Stimulated activated CD8-positive, alpha-beta memory T cell treated with anti-CD3 and anti-CD28 coated beads, Interleukin-12 subunit alpha, Interleukin-12 subunit beta, amount 100 ng/mL, for 4 hours (primary cell): ENCODE measurements around the gene PSPN.
"Not testable (repeated sequence)": the region's sequence is repeated elsewhere in the genome, so short reads cannot be mapped to it uniquely, and the experiment has no call there.

ENCODE experiments used
- DNase-seq: peaks from one replicate; pipeline ENCODE4 v3.0.0-alpha.2; 2020; ENCODE audit warnings: low read depth

PSPN gene

DNA sequence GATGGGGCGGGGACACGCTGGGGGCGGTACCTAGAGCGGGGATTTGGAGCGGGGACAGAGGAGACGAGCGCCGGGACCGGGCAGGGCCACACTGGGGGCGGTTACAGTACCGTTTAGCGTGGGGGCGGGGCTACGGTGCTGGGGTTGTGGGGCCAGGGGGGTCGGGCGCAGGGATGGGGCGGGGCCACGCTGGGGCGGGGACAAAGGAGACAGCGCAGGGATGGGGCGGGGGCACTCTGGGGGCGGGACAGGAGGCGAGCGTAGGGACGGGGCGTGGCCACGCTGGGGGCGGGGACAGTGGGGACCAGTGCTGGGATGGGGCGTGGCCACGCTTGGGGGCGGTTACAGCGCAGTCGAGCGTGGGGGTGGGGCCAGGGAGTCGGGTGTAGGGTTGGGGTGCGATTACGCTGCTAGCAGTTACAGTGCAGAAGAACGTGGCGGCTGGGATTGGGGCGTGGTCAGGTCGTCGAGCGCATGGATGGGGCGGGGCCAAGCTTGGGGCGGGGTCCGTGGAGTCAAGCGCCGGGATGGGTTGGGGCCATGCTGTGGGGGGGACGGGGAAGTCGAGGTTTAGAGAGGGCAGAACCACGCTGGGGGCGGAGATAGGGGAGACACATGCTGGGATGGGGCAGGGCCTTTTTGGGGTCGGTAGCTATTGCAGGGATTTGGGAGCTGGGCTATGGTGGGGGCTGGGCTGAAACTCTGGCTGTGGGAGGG is 2.5 kb downstream of the PSPN start:
- DNase-seq: peak; percentile 93

- DNase-seq: peak; percentile 85
Observed at GRCh38 chr19:6372594-6373095, 3.1 kb downstream of the PSPN start, which contains the start of gene ALKBH7. ALKBH7 (plus strand) TSS chr19:6372794; CDS start chr19:6372821, 27 bp downstream.

DNA sequence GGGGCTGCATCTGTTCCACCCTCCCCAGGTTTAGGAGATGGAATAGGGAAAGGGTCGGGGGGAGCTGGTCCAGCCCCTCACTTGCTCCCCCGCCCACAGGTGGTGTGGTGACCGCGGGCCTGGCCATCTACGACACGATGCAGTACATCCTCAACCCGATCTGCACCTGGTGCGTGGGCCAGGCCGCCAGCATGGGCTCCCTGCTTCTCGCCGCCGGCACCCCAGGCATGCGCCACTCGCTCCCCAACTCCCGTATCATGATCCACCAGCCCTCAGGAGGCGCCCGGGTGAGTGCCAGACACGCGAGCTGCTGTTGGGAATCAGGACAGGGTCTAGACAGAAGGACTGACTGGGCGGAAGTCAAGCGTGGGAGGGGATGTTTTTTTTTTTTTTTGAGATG is 11.4 kb downstream of the PSPN start:
- DNase-seq: no peak

- DNase-seq: no peak
Observed at GRCh38 chr19:6362351-6362801, 13.4 kb downstream of the PSPN start.

GRCh38 chr19:6362027-6362350 is 13.7 kb downstream of the PSPN start:
- no peak for DNase-seq

DNA sequence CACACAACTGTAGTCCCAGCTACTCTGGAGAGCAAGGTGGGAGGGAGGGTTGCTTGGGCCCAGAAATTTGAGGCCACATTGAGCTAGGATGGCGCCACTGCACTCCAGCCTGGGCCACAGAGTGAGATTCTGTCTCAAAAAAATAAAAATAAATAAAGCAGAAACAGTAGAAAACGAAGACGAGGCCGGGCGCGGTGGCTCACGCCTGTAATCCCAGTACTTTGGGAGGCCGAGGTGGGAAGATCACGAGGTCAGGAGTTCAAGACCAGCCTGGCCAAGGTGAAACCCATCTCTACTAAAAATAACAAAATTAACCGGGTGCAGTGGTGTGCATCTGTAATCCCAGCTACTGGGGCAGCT is 14.9 kb downstream of the PSPN start:
- DNase-seq: not testable (repeated sequence)

- DNase-seq: not testable (repeated sequence)
Observed at GRCh38 chr19:6360445-6360844, 15.3 kb downstream of the PSPN start.

DNA sequence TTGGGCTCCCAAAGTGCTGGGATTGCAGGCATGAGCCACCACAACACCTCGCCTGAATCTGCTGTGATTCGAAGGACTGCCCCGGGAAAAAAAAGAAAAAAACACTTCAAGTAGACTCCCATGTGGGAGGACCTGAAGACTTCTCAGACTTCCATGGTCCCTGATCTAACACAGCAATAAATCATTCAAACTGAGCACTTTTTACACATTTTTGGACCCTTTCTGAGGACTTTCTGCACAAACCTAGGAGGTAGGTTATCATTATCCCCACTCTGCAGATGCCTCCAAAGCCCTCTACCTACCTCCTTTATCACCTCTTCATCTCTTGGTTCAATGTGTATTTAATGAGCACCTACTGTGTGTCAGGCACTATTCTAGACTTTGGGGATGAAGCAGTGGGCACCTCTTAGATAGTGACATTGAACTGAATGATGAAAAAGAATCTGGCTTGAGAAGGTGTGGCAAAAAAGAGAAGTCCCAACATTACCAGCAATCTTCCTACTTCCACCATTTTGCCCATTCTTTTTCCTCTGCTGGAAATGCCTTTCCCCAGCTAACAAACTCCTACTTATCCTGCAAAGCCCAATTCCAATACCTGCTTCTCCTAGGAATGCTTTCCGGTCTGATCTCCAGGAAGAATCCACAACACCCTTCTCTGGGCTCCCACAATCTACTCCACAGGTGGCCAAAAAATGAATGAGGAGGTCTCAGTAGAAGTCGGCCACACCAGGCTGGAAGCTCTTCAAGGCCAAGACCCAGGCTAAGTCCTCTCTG is 16.0 kb downstream of the PSPN start:
- DNase-seq: no peak

DNA sequence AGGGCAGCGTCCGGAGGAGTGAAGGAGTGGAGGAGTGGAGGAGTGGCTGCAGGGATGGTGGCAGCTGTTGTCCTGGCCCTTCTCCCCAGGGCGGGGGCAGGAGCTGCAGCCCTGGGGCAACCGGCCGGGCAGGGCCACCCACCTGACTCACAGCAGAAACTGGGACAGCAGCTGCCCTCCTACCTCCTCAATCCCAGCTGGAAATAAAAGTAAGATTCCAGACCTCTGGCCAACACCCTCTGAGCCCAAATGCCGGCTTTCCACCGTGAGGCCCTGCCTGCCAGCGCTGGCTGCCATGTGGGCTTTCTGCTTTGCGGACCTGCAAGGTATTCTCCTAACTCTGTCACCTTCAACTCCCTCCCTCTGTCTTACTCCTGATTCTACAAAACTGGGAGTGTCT is 17.7 kb downstream of the PSPN start:
- DNase-seq: no peak

GRCh38 chr19:6357174-6357573 is 18.6 kb downstream of the PSPN start:
- DNase-seq: no peak

GRCh38 chr19:6355321-6356040 is 20.3 kb downstream of the PSPN start:
- DNase-seq: not testable (repeated sequence)

DNA sequence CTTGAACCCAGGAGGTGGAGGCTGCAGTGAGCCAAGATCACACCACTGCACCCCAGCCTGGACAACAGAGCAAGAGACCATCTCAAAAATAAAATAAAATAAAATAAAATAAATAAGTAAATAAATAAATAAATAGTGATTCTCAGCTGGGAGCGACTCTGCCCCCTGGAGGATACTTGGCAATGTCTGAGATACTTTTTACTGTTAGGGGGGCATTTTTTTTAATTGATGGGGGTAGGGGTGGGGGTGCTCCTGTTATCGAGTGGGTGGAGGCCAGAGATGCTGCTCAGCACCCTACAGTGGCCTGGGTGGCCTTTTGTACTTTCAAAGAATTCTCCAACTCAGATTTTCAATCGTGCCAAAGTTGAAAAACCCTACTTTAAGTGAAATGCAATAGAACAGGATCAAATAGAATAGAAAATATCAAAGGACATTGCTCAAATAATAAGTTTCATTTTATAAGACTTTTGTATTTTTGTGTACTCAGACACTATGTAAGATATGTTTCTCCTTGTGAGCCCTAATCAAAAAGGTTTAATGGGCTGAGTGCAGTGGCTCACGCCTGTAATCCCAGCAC is 21.5 kb downstream of the PSPN start:
- DNase-seq: no peak

DNA sequence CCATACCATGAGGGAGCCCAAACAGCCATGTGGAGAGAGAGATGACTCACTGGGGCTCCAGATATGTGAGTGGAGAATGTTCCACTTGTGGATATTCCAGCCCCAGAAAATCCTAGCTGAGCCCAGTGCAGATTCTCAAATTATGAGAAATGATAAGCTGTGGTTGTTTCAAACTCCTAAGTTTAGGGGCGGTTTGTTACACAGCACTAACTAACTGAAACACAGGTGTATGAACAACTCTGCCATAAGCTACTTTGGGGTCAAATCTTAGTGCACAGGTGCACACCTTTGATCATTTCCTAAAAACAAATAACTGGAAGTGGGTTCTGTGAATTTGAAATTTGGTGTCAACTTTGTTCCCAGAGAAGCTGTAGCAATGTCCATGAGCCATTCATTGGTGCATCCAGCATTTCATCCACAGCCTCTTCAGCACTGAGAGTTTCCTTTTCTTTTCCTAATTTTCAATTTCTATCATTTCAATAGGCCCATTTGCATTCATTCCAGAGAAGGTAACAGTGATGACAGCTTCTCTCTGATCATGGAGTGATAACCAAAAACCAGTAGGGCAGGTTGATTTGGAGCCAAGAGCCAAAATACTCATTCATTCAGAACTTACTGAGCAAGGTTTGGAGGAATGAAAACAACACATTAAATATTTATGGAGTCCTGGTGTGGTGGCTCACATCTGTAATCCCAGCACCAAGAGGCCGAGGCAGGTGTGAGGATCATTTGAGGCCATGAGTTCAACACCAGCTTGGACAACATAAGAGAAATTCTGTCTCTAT is 23.2 kb downstream of the PSPN start:
- DNase-seq: no peak

DNA sequence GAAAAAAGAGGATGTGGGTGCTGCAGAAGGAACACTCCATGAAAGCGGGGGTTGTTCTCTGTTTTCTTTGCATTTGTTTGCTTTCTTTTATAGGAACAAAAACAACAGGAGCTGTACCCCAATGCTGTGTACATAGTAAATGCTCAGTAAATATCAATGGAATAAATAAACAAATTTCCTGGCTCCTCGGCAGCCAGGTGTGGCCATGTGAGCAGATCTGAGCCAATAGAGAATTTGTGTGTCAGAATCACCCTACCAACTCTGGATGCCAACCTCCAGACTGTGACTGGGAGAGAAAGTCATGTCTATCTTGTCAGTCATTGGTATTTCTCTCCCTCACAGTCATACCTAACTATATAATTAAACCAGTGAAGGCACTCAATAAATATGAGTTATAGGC is 25.0 kb downstream of the PSPN start:
- DNase-seq: no peak

GRCh38 chr19:6349271-6349670 is 26.5 kb downstream of the PSPN start:
- DNase-seq: not testable (repeated sequence)

GRCh38 chr19:6343462-6343861 is 32.3 kb downstream of the PSPN start:
- DNase-seq: no peak

GRCh38 chr19:6340493-6341201 is 35.1 kb downstream of the PSPN start:
- DNase-seq: no peak

- DNase-seq: no peak
Observed at GRCh38 chr19:6334490-6335285, 41.0 kb downstream of the PSPN start.

DNA sequence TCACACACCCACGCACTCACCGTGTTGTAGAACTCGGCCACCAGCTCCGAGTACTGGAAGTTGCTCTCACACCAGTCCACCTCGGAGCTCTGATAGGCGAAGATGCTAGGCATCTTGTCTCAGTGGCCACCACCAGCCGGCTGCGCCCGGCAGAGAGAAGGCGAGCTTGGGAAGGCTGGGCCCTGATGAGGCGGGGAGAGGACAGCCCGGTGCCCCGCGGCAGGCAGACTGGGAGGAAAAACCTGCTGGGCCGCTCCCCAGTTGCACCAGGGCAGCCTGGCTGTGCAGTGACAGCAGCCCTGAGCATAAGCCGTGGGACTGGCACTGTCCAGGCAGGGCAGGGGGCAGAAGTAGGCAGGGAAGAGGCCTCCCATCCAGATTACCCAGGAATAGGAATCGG is 42.3 kb downstream of the PSPN start, which contains the start of gene ACER1:
Gene ACER1, minus strand, starts transcription at position 174 of the 400 bp plus-strand sequence. Its CDS starts 61 bp downstream, at position 113.
- DNase-seq: no peak

- DNase-seq: no peak
Observed at GRCh38 chr19:6326815-6327214, 48.9 kb downstream of the PSPN start.
